HG02642 (cell line): ENCODE data around the gene EFNA5.

Experiments
- ATAC-seq: cut with Tn5 transposase; IDR thresholded peaks from one replicate; pipeline ENCODE4 v1.9.1; 2021; ENCODE audit warnings: mild to moderate bottlenecking; ENCODE audit not compliant: unreplicated experiment, poor library complexity

EFNA5 gene

DNA sequence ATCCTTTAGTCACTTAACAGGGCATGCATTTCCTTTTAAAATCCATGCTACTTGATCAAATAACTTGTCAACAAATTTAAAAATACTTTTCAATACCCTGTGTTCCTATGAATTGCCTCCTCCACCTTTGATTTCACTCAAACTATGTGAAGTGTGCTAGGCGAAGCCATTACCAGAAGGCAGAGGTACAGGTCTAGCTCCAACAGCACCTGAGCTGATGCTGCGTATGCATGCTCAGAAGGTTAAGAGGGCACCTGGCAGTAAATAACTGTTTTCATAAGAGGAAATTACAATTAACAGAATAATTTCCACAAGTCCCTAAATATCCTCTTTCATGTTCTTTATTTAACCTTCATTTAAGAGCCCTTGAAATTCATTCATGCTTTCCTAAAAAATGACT lies 251.8 kb downstream of the EFNA5 start:
- no peak for ATAC-seq

DNA sequence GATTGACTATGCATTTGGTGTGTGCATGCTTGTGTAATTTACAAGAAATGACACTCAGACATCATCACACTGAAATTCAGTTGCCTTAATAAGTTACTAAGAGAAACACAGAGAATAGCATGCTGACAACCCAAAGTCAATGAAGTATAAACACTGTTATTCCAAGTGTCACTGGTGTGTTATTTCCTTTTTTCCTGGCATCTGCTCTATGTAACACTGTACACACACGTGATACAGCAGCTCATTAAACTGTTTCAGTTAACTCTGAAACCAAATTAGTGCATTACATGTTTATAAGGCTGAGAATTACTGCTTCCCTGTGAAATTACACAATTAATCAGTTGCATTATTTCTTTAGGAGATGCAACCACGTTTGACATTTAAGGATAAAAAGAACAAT lies 252.7 kb downstream of the EFNA5 start:
- ATAC-seq, result no peak

DNA sequence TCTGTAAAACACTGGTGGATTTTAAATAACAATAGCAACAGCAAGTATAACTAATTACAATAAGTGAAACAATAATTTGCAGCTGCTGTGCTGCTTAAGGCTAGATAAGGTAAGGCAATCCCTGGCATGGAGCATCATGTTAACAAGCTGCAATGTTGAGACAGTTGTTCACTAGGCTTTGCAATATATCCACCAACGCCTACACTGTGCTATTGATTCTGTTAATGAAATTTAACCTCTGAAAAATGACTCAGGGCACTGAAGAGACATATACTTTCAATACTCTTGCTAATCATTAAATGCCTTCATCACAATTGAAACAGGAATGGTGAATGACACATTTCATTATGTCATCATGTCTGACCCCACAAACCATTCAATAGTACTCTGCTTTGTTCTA lies 255.0 kb downstream of the EFNA5 start:
- ATAC-seq, result no peak

DNA sequence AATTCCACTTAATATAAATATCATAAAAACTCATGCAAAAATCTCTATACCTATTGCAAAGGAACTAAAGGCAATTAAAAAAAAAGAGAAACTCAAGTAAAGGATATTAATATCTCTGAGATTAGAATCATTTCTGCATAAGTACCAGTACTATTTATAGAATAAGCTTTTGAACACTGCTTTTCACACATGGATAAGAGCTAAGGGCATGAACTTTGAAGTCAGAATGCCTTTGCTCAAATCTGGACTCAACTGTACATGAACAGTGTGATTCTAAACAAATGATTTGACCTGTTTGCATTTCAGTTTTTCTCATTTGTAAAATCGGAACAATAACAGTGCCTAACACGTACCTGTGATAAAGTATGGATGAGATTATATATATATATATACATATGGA lies 255.9 kb downstream of the EFNA5 start:
- no peak for ATAC-seq

DNA sequence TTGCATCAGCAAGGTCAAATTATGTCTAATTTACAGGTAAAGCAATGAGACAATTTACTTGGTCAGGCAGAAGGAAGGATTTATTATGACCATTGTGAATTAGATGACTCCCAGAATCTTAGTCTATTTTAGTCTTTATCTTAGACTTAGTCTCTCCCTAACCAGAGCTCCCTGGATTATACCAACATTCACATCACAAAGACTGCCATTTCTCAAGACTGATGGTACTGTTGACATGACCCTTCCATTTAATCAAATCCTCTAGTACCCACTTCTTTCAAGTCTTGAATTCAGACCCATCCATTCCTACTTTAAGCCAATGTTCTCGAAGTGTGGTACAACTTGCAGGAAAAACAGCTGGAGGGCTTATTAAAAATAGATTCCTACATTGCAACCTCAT lies 257.0 kb downstream of the EFNA5 start:
- ATAC-seq, result no peak

DNA sequence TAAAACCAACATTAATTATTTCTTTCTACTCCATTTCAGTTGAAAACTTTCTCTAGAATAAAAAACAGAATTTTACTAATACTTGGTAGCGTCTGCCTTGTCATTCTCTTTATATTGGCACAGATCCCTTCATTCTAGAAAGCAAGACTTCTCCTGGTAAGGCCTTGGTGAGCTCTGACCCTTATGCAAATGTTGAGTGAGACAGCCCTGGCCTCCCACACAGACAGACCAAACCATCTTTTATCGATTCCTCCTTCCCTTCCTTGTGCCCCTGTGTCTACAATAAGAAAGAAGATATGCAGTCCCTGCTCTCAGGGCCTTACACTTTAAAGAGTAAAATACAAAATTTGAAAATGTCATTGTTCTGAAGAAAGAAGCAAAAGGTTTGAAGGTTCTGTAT lies 262.2 kb downstream of the EFNA5 start:
- ATAC-seq, result no peak

DNA sequence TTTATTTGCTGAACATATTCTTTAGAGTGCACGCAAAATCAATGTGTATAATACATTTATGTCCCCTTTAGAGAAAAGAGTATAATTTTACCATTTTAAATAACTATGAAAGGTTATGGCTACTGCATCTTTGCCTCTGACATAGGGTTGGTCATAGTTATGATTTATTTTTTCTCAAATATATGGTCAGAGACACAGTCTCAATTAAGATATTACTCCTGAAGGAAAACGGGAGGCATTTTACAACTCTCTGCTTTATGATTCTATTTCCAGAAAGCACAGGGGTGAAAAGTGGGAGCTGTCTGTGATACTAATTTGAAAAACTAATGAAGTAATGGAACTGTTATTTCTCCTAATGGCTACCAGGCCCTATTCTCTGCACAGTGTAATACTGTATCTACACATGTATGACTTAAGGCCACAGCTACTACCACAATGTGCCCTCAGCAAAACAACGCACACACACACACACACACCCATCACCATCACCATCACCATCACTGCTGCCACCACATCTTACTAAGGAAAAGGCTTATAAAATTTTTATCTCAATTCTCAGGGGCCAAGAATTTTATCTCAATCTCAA lies 262.9 kb downstream of the EFNA5 start:
- ATAC-seq, result no peak

DNA sequence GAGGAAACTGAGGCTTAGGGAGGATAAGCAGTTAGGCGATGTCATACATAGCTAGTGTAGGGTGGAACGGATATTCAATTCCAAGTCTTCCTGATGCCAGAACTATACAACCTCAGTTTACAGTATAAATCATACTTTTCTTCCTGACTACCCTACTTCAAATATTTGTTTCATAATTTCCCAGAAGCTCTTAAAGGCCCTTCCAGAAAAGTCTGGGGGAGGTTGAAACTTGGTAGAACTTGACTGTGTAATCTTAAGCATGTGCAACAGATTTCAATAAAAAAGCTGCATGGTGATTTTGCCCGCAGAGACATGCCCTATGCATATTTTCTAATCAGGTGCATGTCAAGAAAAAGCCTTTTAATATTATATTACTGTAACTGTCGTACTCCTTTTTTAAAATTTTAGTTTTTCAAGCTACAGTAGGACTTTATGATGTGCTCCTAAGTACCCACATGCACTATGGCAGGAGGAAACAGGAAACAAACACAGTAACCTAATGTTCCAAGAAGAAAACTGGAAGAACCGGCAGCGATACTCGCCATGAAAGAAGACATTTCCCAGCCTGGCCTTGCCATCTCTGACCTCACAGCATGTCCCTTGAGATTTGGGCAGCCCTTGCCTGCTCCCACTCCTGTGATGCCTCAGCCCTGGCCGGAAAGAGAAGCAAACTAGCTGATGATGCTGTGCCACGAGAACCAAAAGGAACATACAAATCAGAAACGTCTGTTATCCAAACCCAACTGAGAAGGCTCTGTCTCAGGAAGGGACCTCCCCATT lies 266.0 kb downstream of the EFNA5 start:
- no peak for ATAC-seq

DNA sequence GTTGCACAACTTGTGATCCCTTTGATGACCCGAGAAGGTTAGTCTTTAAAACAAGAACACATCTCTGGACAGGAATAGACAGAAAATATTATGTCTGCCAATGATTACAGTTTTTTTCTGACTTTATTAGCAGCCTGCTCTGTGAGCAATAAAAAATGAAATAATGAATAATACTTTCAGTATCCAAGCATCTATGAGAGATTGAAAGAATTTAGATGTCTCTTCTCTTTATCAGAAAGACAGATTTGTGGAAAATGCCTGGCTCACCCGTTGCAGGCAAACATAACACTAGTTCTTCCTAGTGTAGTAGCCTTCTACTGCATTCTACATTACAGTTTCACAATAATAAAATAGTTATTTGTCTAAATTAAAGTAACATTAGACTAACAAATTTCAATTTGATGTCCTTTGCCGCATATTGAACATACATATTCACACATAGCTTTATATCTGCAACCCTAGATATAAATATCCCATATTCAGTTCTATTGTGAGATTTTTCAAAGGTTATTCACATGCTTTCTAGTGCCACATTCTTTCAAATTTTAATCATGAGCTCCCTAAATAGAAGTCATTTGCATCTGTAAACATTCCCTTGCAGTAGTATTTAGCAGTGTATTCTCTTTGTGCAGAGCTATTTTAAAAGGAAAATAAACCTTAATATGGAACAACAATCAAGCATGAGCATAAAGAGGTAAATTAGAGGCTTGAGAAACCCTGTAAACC lies 267.3 kb downstream of the EFNA5 start:
- no peak for ATAC-seq

DNA sequence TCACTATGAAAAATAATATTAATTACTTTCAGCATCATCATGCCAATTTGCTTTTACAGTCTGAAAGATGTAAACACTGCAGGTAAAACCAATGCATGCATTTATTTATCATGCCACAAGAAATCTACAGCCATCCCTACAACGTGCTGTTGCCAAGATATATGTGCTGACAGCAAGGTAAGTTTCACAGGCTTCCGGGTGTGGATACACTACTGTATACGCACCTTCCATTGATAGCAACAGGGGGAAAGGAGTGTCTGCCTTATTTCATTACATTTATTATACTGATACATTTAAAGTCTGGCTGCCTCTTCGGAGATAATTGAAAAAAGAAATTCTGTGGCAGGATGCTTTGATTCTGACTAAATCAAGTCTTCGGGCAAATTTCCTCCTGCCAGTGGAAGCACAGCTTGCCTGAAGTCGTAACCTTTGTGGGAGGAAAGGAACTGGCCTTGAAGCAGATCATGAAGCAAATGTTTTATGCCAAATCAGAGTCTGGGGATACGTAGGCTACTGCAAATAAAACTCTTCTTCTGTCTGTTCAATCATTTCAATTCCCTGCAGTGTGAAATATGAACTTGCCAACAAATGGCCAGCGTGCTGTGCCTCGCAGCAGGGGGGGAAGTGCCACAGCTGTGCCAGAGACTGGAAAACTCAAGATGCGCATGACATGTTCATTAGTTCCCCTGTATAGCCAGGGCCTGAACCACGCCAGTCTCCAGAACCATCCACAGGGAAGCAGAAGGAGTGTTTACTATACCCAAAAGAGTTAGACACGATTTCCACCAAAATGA lies 268.1 kb downstream of the EFNA5 start:
- no peak for ATAC-seq

DNA sequence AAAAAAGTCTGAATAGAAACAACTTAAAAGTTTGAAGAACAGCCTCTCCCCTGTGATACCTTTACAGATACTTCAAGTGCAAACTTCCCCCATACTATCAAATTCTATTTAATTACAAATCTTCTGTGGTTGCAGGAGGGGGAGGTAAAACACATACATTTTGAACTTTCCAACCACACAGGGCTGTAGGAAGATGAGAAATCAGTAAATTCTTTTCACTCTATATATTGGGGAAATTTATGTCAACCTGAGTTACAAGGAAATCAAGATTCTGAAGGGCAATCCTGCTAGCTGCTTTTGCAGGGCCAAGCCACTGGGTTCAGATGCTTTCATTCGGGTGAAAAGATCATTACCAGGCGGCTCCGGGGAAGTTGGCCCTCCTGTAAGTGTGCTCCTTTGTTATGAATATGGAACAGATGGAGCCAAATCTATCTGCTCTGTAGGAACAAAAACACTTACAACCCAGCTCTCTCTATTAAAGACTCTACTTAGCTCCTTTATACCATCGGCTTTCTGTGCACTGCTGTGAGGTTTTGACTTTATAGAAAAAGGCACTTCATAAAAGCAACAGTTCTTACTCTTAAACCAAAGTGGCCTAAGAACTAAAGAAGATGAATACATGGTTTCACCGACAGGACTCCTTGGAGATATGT lies 269.1 kb downstream of the EFNA5 start:
- no peak for ATAC-seq

DNA sequence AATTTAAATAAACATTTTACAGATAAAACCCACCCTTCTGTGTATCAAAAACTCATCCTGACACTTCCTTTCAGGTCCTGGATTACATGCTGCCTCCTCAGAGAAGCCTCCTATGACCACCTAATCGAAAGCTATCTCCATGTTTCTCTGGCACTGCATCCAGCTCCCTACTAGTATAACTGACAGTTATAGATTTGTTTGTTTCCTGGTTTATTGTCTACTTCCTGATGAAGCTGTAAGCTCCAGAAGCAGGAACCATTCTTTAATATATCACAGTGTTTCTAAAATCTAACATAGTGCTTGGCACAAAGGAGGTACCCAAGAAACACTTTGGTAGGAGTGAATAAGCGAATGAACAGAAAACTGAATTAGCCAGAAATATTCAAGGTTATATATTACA lies 270.4 kb downstream of the EFNA5 start:
- no peak for ATAC-seq

DNA sequence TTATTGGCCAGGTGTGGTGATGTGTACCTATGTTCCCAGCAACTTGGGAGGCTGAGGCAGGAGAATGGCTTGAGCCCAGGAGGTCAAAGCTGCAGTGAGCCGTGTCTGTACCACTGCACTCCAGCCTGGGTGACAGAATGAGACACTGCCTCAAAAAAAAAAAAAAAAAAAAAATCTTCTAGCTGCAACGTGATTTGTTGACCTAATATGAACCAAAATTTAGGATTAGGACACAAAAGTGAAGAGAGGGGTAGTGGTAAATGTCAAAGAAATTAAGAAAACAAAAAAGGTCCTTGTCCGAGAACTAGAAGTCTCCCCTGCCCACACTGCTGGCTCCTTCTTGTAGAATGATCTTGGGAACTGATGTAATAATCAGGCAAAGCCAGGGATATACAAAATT lies 272.0 kb downstream of the EFNA5 start:
- no peak for ATAC-seq

DNA sequence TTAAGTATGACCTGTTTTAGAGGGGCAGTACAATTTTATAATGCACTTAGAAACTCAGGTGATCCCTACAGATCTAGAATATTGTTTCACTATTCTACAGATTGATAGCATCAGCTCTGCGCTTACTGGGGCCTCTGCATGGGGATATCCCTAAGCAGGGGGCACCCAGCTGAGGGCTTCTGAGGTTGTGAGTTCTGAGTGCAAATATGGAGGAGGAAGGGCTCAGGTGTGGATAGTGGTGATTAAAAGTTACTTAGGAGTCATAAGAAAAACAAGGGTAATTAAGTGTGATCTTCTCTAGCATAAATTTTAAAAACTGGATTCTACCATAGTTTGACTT lies 274.4 kb downstream of the EFNA5 start:
- ATAC-seq, result peak; percentile 53

DNA sequence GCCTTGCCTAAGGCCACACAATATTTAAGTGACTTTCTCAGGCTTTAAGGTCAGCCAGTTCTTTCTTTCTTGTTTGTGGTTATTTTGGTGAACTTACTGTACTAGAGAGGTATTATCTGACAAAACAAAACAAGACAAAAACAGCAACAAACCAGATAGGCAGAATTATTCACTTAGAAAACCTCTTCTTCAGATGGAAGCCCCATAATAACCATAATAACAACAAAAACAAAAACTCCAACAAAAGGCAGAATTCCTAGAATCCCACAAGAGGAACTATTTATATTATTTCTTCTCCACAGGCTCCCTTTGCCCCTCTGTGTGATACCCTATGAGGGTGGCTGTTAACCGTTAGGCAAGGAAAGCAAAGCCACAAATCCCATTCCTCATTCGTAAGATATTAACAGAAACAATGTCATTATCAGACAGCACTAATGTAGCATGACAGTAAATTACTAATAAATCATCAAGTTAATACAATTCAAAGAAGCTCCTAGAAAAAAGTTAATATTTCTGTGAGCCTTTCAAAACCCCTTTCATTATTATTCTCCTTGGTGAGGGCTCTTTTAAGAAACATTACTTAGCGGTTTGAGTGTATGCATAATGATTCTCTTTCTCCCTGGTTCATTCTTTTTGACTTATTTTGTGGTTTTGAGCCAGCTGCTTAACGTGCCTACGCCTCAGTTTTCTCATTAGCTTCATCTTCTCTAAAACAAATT lies 274.9 kb downstream of the EFNA5 start:
- peak; percentile 83 for ATAC-seq

DNA sequence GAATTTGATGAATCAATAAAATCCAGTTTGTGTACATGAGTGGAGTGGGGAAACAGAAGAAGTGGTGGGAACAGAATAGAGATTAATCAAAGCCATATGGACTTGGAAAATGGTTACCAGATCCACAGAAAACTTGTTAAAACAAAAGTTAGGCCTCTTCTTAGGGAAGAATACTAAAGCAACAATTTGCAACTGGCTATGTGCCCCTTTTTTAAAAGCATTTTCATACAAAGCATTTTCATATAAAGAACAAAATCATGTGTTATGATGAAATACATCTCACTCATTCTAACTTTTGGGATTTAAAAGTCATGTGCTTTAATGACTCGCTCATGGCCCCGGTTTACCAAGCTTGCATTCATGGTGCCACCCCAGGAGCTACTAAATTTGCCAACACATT lies 276.9 kb downstream of the EFNA5 start:
- ATAC-seq, result no peak

DNA sequence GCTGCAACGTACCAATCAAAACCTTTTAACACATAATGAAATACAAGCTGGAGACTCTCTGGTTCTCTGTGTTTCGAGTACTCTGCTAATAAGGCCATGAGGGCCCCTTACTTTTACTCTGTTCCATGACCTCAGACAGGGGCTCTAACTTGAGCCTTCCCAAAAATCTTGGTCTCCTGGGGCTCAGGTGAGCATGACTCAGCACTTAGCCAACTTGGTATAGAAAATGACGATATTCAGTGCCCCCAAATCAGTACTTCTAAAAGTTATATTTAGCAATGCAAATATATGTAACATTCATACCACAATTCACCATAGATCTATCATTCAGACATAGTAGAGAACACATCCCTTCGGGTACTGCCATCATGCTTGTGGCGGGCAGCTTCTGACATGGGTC lies 278.9 kb downstream of the EFNA5 start:
- no peak for ATAC-seq

DNA sequence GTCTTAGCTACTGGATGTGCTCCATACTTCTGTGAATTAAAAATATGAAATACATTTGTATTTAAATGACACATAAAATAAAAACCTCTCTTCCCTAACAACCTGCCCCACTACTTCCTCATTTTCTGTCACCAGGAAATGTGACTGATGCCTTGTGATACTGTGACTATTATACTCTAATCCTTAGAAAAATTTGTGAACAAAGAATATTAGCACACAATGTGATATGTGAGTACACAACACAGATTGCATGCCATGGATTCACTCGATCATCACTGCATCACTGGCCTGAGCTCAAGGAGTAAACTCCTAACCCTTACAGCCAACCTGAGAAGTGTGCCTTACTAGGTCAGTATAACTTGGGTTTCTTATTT lies 281.0 kb downstream of the EFNA5 start:
- no peak for ATAC-seq

DNA sequence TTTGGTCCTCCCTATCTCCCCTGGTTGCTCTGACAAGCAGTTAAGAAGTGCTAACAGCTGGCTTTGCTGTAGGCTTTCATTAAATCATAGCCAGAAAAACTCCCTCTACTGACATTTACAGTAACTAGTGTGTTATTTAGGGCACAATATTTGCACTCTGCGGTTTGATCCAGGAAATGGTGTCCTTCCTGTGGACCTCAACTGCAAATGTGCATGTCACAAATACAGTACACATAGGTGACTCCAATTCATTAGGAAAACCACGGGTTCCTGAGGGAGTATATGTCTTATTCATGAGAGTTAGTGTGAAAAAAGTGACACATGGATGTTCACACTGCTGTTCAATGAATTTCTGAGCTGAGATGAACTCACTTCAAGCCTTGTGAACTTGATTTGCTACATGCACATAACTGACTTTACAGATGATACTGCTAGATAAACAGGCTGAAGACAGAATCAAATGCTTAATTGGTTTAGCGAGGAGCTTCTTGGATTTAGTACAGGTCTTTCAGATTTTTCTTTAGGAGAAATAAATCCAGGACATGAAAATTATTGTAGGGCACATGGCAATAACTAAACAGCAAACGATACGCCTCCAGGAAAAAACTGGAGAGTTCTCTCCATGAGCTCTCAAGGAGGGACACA lies 281.5 kb downstream of the EFNA5 start:
- peak; percentile 82 for ATAC-seq
